Upper lobe of left lung (tissue), 6 donors: Measurements from ENCODE around the gene ADK. TPM values are rescaled to one million over a fixed set of nuclear protein-coding genes. Genes with fewer than 3 reads are reported as not detected.
A peak's percentile ranks its signal among the peaks of the same experiment; 100 is the strongest.

Experiments
- ATAC-seq, 2 donors: fragments of 200-7000 bp; cut with Tn5 transposase; one replicate each; pipeline ENCODE4 v1.9.1; 2022; ENCODE audit warnings: mild to moderate bottlenecking in 2 of 2, moderate library complexity in 2 of 2; ENCODE audit not compliant: low FRiP score in 2 of 2
- DNase-seq, 2 donors: peaks; one replicate each; pipeline ENCODE4 v3.0.0-alpha.2; 2019 to 2020
- H3K27ac ChIP-seq, 4 donors: fragments of 200-600 bp; sonication (generic); one replicate each; pipeline ENCODE4 v1.5.1; 2016 to 2019
- H3K27me3 ChIP-seq, 4 donors: fragments of 200-600 bp; sonication (generic); one replicate each; pipeline ENCODE4 v1.5.1; 2017 to 2019
- H3K36me3 ChIP-seq, 4 donors: fragments of 200-600 bp; sonication (generic); one replicate each; pipeline ENCODE4 v1.5.1; 2016 to 2019
- H3K4me1 ChIP-seq, 4 donors: fragments of 200-600 bp; sonication (generic); one replicate each; pipeline ENCODE4 v1.5.1; 2018 to 2019
- H3K4me3 ChIP-seq, 4 donors: fragments of 200-600 bp; sonication (generic); one replicate each; pipeline ENCODE4 v1.5.1; 2017 to 2019; ENCODE audit warnings: mild to moderate bottlenecking in 2 of 4, moderate library complexity in 1 of 4
- H3K9me3 ChIP-seq, 4 donors: fragments of 200-600 bp; sonication (generic); one replicate each; pipeline ENCODE4 v1.5.1; 2018 to 2019
- EP300 ChIP-seq, 4 donors: sonication (generic); formaldehyde crosslinking; IDR thresholded peaks; one replicate each; pipeline ENCODE4 v1.5.1; 2017; ENCODE audit warnings: antibody characterized with exemption in 4 of 4, control low read depth in 2 of 4
- POLR2A ChIP-seq, 4 donors: fragments of 450-650 bp; IDR thresholded peaks; one replicate each; pipeline ENCODE4 v1.5.1; 2016 to 2017; ENCODE audit warnings: antibody characterized with exemption in 4 of 4, mild to moderate bottlenecking in 2 of 4
- POLR2AphosphoS5 ChIP-seq, 2 donors: sonication (generic); formaldehyde crosslinking; IDR thresholded peaks; one replicate each; pipeline ENCODE4 v1.5.1; 2017; ENCODE audit warnings: antibody characterized with exemption in 2 of 2
- WGBS, 2 donors: methylation state at CpG; one replicate each; pipeline ENCODE4 v1.1.5; 2017 to 2018; 5-methylcytosine and 5-hydroxymethylcytosine counted together
- total RNA-seq, 6 donors: library from RNA; depleted of rRNA in 4 of 6; stranded (reverse); fragments of >200 nt in 4 of 6; gene quantifications; one replicate each; pipeline versions ENCODE4 v1.1.0 to v1.2.1, GENCODE V29; 2016 to 2021
- TF ChIP-seq, protein P1 (sequence below), 6 experiments: fragments of 450-650 bp in 4 of 6; fragments of 200-600 bp in 2 of 6; sonication (generic) in 2 of 6; IDR thresholded peaks; one replicate each; pipeline ENCODE4 v1.5.1; 2016 to 2019; ENCODE audit warnings: antibody characterized with exemption in 6 of 6
- donor health status: DM: no; HTN: no; CAD: no; lungs with moderate emphysema.
- donor health status: DM: no; HTN: yes; CAD: no; lungs with severe emphysema.

The ADK gene
- total RNA-seq, 6 donors from 2014 or later = 27.9 to 123 (median 48.1) TPM

GRCh38 chr10:74322141-74322540 lies 171.1 kb downstream of the ADK start:
- no peaks in the 10 kb centered on the region for H3K4me1 ChIP-seq
- 81 to 83% methylated on average over 4 of the region's 4 CpGs for WGBS, 2 donors
- H3K36me3 ChIP-seq = no peaks in the 10 kb centered on the region
- no peak for ATAC-seq
- DNase-seq = no peak
- H3K27me3 ChIP-seq = no peaks in the 10 kb centered on the region
- TF ChIP-seq POLR2A (IDR thresholded peaks at IDR 0.05) = no peak
- no peak for TF ChIP-seq EP300 (IDR thresholded peaks at IDR 0.05)
- TF ChIP-seq POLR2AphosphoS5 (IDR thresholded peaks at IDR 0.05) = no peak
- TF ChIP-seq, protein P1, sequence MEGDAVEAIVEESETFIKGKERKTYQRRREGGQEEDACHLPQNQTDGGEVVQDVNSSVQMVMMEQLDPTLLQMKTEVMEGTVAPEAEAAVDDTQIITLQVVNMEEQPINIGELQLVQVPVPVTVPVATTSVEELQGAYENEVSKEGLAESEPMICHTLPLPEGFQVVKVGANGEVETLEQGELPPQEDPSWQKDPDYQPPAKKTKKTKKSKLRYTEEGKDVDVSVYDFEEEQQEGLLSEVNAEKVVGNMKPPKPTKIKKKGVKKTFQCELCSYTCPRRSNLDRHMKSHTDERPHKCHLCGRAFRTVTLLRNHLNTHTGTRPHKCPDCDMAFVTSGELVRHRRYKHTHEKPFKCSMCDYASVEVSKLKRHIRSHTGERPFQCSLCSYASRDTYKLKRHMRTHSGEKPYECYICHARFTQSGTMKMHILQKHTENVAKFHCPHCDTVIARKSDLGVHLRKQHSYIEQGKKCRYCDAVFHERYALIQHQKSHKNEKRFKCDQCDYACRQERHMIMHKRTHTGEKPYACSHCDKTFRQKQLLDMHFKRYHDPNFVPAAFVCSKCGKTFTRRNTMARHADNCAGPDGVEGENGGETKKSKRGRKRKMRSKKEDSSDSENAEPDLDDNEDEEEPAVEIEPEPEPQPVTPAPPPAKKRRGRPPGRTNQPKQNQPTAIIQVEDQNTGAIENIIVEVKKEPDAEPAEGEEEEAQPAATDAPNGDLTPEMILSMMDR (IDR thresholded peaks at IDR 0.05) = no peak
- H3K9me3 ChIP-seq = peaks cover 4 to 10% (median 6%) of the 10 kb centered on the region in 4 donors
- no peak overlapping the region for H3K27ac ChIP-seq
- H3K4me3 ChIP-seq = no peak overlapping the region

DNA sequence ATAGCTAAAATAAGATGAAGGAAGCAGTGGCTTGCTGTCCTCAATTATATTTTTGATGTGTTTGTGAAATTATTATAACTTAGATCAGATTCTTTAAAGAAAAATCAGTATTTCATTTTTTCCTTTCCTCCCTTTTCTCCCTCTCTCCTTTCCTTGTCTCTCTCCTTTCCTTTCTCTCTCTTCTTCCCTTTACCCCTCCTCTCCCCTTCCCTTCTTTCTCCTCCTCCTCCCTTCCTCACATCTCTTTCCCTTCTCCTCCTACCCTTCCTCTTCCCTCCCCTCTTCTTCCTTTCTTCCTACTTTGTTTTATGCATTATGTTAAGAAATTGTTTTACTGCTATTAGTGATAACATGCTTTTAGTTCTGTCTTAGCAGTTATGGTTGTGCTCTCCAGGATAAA lies 171.5 kb downstream of the ADK start:
- ATAC-seq = no peak
- no peaks in the 10 kb centered on the region for H3K36me3 ChIP-seq
- peaks cover 4 to 10% (median 6%) of the 10 kb centered on the region in 4 donors for H3K9me3 ChIP-seq
- no peak for DNase-seq
- TF ChIP-seq EP300 (IDR thresholded peaks at IDR 0.05) (no peak), POLR2A (IDR thresholded peaks at IDR 0.05) (no peak), POLR2AphosphoS5 (IDR thresholded peaks at IDR 0.05) (no peak)
- TF ChIP-seq, protein P1 (IDR thresholded peaks at IDR 0.05) = no peak
- H3K4me3 ChIP-seq = no peak overlapping the region
- no peak overlapping the region for H3K27ac ChIP-seq
- H3K27me3 ChIP-seq = no peaks in the 10 kb centered on the region
- no peaks in the 10 kb centered on the region for H3K4me1 ChIP-seq

GRCh38 chr10:74328388-74328787 lies 177.4 kb downstream of the ADK start:
- Histone ChIP-seq H3K4me1 (no peaks in the 10 kb centered on the region), H3K9me3 (no peaks in the 10 kb centered on the region), H3K27ac (no peak overlapping the region), H3K4me3 (no peak overlapping the region), H3K36me3 (peaks cover 0 to 9% (median 0%) of the 10 kb centered on the region in 4 donors), H3K27me3 (no peaks in the 10 kb centered on the region)
- WGBS, 2 donors = 62 to 78% methylated on average over 2 of the region's 2 CpGs
- DNase-seq = no peak
- TF ChIP-seq, protein P1 (IDR thresholded peaks at IDR 0.05) = no peak
- no peak for TF ChIP-seq POLR2AphosphoS5 (IDR thresholded peaks at IDR 0.05)
- no peak for TF ChIP-seq EP300 (IDR thresholded peaks at IDR 0.05)
- no peak for TF ChIP-seq POLR2A (IDR thresholded peaks at IDR 0.05)
- peak in 1 of 2 donors; percentile 58 for ATAC-seq

- ATAC-seq = no peak
- H3K27ac ChIP-seq = no peak overlapping the region
- H3K36me3 ChIP-seq = peaks cover 0 to 9% (median 0%) of the 10 kb centered on the region in 4 donors
- DNase-seq = no peak
- no peak for TF ChIP-seq POLR2AphosphoS5 (IDR thresholded peaks at IDR 0.05)
- H3K4me1 ChIP-seq = no peaks in the 10 kb centered on the region
- no peaks in the 10 kb centered on the region for H3K27me3 ChIP-seq
- no peaks in the 10 kb centered on the region for H3K9me3 ChIP-seq
- H3K4me3 ChIP-seq = no peak overlapping the region
- WGBS, 2 donors = 79 to 85% methylated on average over 2 of the region's 2 CpGs
These were observed 178.9 kb downstream of the ADK start for GRCh38 chr10:74329873-74330272.

DNA sequence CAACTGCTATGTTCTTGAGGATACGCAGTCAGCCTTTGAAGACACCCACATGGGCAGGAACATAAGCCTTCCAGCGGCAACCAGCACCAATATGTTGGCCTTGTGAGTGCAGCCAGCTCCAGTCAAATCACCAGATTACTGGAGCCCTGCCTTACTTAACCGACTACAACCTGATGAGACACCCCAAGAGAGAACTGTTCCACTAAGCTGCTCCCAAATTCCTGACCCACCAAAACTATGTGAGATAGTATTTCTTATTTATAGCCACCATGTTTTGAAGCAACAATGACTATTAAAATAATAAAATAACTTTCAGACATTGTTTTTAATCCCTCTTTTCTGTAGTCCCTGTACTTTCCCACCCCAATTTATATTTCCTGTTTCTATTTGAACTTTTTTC lies 179.6 kb downstream of the ADK start:
- no peak overlapping the region for H3K27ac ChIP-seq
- WGBS, 2 donors = 97 to 98% methylated on average over 3 of the region's 3 CpGs
- peaks cover 0 to 9% (median 0%) of the 10 kb centered on the region in 4 donors for H3K36me3 ChIP-seq

More for the DNA sequence above, 179.6 kb downstream of the ADK start:
- H3K4me3 ChIP-seq = no peak overlapping the region
- no peaks in the 10 kb centered on the region for H3K27me3 ChIP-seq
- H3K4me1 ChIP-seq = no peaks in the 10 kb centered on the region
- ATAC-seq (no peak), DNase-seq (no peak)
- TF ChIP-seq POLR2A (IDR thresholded peaks at IDR 0.05) (no peak), EP300 (IDR thresholded peaks at IDR 0.05) (no peak), POLR2AphosphoS5 (IDR thresholded peaks at IDR 0.05) (no peak)
- TF ChIP-seq, protein P1 (IDR thresholded peaks at IDR 0.05) = no peak
- no peaks in the 10 kb centered on the region for H3K9me3 ChIP-seq
